Nephron (organoid): ENCODE results near the gene MBNL1.
"Not testable (repeated sequence)": the region's sequence is repeated elsewhere in the genome, so short reads cannot be mapped to it uniquely, and the experiment has no call there.

Source experiments
- H3K27ac Mint-ChIP-seq, 3 experiments: 2 replicates each; pipeline ENCODE4 v1.8.0; 2020; ENCODE audit warnings: mixed read lengths in 3 of 3, mild to moderate bottlenecking in 2 of 3, moderate library complexity in 1 of 3
- H3K27me3 Mint-ChIP-seq: 2 replicates; pipeline ENCODE4 v1.8.0; 2021; ENCODE audit warnings: low read depth, mild to moderate bottlenecking, moderate library complexity, mixed read lengths
- H3K36me3 Mint-ChIP-seq: 2 replicates; pipeline ENCODE4 v1.8.0; 2020; ENCODE audit warnings: low read depth, mixed read lengths
- H3K4me1 Mint-ChIP-seq: 2 replicates; pipeline ENCODE4 v1.8.0; 2020; ENCODE audit warnings: mixed read lengths
- H3K4me3 Mint-ChIP-seq, 3 experiments: 2 replicates each; pipeline ENCODE4 v1.8.0; 2020; ENCODE audit warnings: mild to moderate bottlenecking in 3 of 3, mixed read lengths in 3 of 3, moderate library complexity in 2 of 3
- H3K9me3 Mint-ChIP-seq: 2 replicates; pipeline ENCODE4 v1.8.0; 2020; ENCODE audit warnings: mixed read lengths
- CTCF ChIP-seq, 3 experiments: fragments of 200-600 bp; sonication (generic); IDR thresholded peaks; one replicate each; pipeline ENCODE4 v1.5.0; 2021; ENCODE audit warnings: antibody characterized with exemption in 3 of 3; ENCODE audit not compliant: unreplicated experiment in 3 of 3

Gene MBNL1

GRCh38 chr3:152419748-152420147 lies 151.0 kb downstream of the MBNL1 start:
- TF ChIP-seq CTCF (IDR thresholded peaks at IDR 0.05; ENCODE audit: unreplicated experiment in 3 of 3) = no peak
- peaks cover 34% of the 10 kb centered on the region for H3K9me3 Mint-ChIP-seq
- no peaks in the 10 kb centered on the region for H3K4me1 Mint-ChIP-seq
- no peaks in the 10 kb centered on the region for H3K27me3 Mint-ChIP-seq
- peaks cover 78% of the 10 kb centered on the region for H3K36me3 Mint-ChIP-seq
- H3K4me3 Mint-ChIP-seq = no peak overlapping the region
- no peak overlapping the region for H3K27ac Mint-ChIP-seq

GRCh38 chr3:152421162-152421561 lies 152.4 kb downstream of the MBNL1 start:
- Mint-ChIP-seq H3K9me3 (peaks cover 34% of the 10 kb centered on the region), H3K27ac (no peak overlapping the region), H3K27me3 (no peaks in the 10 kb centered on the region), H3K4me3 (no peak overlapping the region), H3K36me3 (peaks cover 75% of the 10 kb centered on the region), H3K4me1 (no peaks in the 10 kb centered on the region)
- no peak for TF ChIP-seq CTCF (IDR thresholded peaks at IDR 0.05; ENCODE audit: unreplicated experiment in 3 of 3)

GRCh38 chr3:152426393-152426792 lies 157.7 kb downstream of the MBNL1 start:
- peaks cover 33% of the 10 kb centered on the region for H3K36me3 Mint-ChIP-seq
- H3K27me3 Mint-ChIP-seq = no peaks in the 10 kb centered on the region
- H3K27ac Mint-ChIP-seq = no peak overlapping the region
- H3K4me1 Mint-ChIP-seq = no peaks in the 10 kb centered on the region
- H3K9me3 Mint-ChIP-seq = peaks cover 17% of the 10 kb centered on the region
- H3K4me3 Mint-ChIP-seq = no peak overlapping the region
- no peak for TF ChIP-seq CTCF (IDR thresholded peaks at IDR 0.05; ENCODE audit: unreplicated experiment in 3 of 3)

- Mint-ChIP-seq H3K4me1 (no peaks in the 10 kb centered on the region), H3K27me3 (no peaks in the 10 kb centered on the region)
These were observed 159.8 kb downstream of the MBNL1 start for GRCh38 chr3:152428577-152428976.

GRCh38 chr3:152430223-152431002 lies 161.7 kb downstream of the MBNL1 start:
- Mint-ChIP-seq H3K36me3 (peaks cover 35% of the 10 kb centered on the region), H3K27ac (no peak overlapping the region), H3K9me3 (peaks cover 13% of the 10 kb centered on the region), H3K27me3 (no peaks in the 10 kb centered on the region), H3K4me1 (no peaks in the 10 kb centered on the region), H3K4me3 (no peak overlapping the region)
- no peak for TF ChIP-seq CTCF (IDR thresholded peaks at IDR 0.05; ENCODE audit: unreplicated experiment in 3 of 3)

More at GRCh38 chr3:152428577-152428976, 159.8 kb downstream of the MBNL1 start:
- no peak overlapping the region for H3K4me3 Mint-ChIP-seq
- no peak for TF ChIP-seq CTCF (IDR thresholded peaks at IDR 0.05; ENCODE audit: unreplicated experiment in 3 of 3)
- peaks cover 29% of the 10 kb centered on the region for H3K36me3 Mint-ChIP-seq
- no peak overlapping the region for H3K27ac Mint-ChIP-seq
- no peaks in the 10 kb centered on the region for H3K9me3 Mint-ChIP-seq

GRCh38 chr3:152434142-152434541 lies 165.4 kb downstream of the MBNL1 start:
- Mint-ChIP-seq H3K27ac (no peak overlapping the region), H3K4me3 (no peak overlapping the region), H3K9me3 (peaks cover 13% of the 10 kb centered on the region), H3K4me1 (no peaks in the 10 kb centered on the region), H3K36me3 (peaks cover 41% of the 10 kb centered on the region), H3K27me3 (no peaks in the 10 kb centered on the region)
- no peak for TF ChIP-seq CTCF (IDR thresholded peaks at IDR 0.05; ENCODE audit: unreplicated experiment in 3 of 3)

- H3K4me3 Mint-ChIP-seq, H3K27me3 Mint-ChIP-seq, H3K27ac Mint-ChIP-seq, H3K4me1 Mint-ChIP-seq: not testable (repeated sequence)
- H3K36me3 Mint-ChIP-seq = peaks cover 41% of the 10 kb centered on the region
- peaks cover 13% of the 10 kb centered on the region for H3K9me3 Mint-ChIP-seq
These were observed 166.5 kb downstream of the MBNL1 start for GRCh38 chr3:152435210-152435609.
